NCI-H748 (cell line): Measurements from ENCODE around the gene ABI2.
"Not testable (repeated sequence)": the region's sequence is repeated elsewhere in the genome, so short reads cannot be mapped to it uniquely, and the experiment has no call there.

Experiments used
- DNase-seq: peaks from one replicate; lab custom pipeline; 2025; ENCODE audit not compliant: unreplicated experiment; lab: John Stamatoyannopoulos, UW

The ABI2 gene

DNA sequence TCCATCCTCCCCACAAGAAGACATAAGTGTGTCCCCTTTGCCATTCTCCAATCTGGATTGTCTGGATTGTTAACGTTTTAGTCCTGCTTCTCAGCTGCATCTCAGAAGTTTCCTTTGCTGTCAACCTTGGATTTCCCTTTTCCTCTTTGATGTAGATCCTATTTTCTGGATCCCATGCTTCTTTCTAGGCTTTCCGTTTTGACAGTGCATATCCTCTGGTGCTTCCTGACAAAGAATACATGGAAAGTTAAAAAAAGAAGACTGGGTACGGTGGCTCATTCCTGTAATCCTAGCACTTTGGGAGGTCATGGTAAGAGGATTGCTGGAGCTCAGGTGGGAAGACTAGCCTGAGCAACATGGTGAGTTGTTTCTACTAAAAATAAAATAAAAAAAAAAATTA, 26.8 kb downstream of the ABI2 start:
- DNase-seq, result no peak

DNA sequence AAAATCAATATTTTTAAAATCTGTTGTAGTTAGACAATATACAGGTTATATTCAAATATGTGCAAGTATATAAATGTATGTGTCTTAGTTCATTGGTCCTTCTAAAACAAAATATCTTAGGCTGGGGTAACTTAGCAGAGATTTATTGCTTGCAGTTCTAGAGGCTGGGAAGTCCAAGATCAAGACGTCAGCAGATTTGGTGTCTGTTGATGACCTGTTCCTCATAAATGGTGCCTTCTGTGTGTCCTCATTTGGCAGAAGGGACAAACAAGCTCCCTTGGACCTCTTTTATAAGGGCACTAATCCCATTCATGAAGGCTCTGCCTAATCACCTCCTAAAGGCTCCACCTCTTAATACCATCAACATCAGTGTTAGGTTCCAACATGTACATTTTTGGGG, 31.3 kb downstream of the ABI2 start:
- no peak for DNase-seq

DNA sequence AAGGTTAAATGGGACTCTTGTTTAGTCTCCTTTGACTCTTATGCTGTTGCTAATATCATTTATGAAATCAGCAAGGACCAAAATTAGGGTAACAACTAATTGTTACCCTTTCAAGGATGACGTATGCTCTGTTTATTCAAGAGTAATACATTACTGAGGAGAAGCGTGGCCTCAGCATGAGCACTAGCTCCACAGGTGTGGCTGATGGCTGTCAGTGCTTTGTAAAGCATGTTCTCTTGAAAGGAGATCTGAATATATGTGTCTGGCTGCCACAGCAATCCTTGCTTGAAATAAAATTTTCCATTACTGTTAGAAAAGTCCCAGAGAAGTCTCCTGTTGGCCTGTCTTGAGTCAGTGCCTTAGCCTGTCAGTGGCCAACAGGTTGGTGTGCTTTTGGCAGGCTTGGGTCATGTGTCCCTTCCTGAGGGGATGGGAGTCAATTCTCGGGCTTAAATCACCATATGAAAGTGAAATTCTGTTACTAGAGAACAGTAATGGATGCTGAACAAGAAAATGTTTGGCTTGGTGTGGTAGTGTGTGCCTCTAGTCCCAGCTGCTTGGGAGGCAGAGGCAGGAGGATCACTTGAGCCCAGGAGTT, 32.7 kb downstream of the ABI2 start:
- DNase-seq, result peak; percentile 22

DNA sequence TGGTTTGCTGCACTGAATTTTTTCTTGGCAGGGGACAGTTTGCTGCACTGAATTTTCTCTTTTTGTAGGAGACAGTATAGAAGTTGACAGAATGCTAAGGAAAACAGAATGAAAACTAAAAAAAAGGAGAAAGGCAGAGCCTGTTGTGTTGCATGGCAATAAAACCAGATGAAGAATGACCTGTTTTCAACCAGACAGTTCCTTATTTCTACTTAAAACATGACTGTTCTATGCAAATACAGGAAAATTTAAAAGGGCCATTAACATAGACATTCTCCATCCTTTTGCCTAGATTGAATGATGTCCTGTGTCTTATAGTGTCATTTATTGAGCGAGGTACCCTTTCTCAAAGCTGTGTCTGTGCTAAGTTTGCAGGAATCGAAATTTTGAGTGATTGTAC, 33.3 kb downstream of the ABI2 start:
- no peak for DNase-seq

DNA sequence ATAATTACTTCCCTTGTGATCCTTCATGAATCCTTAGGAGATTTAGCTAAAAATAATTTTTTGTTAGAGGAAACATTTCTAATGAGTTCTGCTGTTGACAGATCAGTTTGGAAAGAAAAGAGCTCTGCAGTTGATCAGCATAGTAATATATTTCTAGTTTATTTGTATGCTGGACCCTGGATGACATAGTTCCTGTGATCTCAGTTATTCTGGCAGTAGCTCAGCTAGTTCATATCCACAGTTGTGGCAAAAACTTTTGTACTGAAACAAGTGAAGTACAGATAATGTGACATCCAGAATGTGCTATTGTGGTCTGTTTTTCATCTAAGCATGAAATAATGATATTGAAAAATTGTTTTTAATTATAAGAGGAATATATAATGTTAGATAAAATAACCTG, 33.7 kb downstream of the ABI2 start:
- DNase-seq, result no peak

DNA sequence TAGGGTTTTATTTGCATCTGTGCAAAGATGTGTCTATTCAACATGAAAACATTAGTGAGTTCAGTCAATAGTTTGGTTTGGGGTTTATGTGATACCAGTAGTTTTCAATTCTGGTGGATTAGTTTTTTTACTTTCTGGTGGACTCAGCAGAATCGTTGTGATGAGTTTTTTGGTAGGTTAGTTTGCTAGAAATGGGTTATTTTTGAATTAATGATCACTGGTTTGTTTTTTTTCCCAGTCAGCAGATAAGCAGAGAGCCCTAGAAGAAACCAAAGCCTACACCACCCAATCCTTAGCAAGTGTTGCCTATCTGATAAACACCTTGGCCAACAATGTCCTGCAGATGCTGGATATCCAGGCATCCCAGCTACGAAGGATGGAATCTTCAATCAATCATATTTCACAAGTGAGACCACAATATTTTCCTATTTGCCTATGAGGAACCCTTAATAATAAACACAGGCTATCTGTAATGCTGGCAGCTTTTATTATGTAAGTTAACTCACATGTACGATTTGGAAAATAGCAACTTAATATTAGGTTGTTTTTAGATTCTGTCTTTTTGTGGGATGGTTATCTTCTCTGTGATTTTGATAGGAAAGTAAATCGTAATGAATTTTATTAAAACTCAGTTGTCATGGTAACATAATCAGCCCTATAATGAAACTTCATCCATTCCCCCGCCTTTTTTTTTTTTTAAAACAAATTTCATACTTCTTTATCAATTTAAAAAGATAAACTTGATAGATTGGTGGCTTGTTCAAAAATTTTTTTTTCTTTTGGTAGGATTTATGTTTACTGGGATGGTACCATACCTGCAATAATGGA, 38.7 kb downstream of the ABI2 start:
- DNase-seq, result no peak

DNA sequence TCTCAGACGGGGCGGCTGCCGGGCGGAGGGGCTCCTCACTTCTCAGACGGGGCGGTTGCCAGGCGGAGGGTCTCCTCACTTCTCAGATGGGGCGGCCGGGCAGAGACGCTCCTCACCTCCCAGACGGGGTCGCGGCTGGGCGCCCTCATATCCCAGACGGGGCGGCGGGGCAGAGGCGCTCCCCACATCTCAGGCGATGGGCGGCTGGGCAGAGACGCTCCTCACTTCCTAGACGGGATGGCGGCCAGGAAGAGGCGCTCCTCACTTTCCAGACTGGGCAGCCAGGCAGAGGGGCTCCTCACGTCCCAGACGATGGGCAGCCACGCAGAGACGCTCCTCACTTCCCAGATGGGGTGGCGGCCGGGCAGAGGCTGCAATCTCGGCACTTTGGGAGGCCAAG, 44.5 kb downstream of the ABI2 start:
- DNase-seq, result not testable (repeated sequence)

DNA sequence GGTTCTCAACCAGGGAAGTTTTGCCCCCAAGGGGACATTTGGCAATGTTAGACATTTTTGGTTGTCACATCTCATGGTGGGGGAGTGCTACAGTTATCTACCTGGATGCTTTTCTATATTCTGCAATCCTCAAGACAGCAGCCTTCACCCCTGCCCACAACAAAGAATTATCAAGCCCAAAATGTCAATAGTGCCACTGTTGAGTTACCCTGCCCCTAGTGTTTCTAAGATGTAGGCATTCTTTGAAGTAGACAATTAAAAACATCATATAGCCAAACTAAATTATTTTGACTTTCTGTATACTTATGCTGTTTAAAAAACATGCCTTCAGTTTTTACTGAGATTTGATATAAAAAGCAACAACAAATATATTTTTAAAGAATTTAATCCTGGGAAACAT, 48.0 kb downstream of the ABI2 start:
- DNase-seq, result no peak

DNA sequence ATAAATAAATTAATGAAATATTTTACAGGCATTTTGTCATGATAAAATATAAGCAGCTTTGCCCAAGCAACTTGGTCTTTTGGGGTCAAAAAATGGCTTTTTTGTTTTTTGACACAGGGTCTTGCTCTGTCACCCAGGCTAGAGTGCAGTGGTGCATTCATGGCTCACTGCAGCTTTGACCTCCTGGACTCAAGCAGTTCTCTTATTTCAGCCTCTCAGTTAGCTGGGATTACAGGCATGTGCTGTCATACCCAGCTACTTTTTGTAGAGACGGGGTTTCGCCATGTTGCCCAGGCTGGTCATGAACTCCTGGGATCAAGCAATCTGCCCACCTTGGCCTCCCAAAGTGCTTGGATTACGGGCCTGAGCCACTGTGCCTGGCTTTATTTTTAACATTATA, 51.0 kb downstream of the ABI2 start:
- DNase-seq, result no peak

DNA sequence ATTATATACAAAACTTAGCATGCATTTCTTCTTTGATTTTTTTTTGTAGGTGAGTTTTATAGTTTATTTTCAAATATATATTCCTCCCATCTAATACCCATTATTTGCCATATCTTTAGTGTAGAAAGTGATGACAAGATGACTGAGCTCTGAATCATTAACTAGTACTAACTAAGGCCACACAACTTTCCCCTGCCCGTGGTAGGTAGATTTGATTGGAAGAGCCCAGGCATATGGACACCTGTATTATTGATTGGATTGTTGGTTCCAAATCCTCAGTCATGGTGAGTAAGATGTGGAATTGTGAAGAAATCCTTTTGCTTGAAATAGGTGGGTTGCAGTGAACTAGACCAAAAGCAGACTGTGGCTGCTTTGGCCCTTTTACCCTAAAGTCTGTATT, 54.8 kb downstream of the ABI2 start:
- no peak for DNase-seq

DNA sequence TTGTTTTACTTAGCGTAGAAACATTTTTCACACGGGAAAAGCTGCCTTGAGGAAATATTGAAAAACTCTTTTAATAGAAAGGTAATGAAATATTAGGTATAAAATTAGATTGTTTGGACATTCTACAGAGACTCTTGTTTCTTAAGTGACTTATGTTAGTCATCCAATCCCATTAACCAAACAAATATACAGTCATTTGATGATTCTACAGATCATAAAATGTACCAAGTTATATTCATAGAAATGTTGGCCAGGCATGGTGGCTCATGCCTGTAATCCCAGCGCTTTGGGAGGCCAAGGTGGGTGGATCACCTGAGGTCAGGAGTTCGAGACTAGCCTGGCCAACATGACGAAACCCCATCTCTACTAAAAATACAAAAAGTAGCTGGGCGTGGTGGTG, 60.0 kb downstream of the ABI2 start:
- not testable (repeated sequence) for DNase-seq

DNA sequence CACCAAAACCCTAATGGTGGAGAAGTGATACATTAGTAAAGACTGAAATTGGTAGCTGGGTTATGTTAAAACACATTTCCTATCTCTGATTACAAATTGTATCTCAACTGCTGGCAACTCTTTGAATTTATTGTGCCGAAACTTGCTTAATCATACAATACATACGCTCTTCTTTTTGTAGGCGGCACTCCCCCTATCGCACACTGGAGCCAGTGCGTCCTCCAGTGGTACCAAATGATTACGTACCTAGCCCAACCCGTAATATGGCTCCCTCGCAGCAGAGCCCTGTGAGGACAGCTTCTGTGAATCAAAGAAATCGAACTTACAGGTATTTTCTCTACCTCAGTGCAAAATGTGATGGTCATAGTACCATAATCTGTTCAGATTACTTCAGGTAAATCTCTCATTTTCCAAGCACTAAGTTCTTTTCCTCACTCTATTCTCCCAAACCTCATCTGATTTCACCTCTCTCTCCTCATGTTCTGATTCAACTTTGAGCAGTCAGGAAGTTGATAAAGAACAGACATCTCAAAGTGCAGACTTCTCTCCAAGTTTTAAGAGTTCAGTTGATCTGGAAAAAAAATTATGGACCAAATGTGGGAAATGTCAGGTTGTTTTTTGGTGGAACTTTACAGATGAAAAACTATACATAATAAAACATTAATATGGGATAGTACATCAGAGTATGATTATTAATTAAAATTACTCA, 66.5 kb downstream of the ABI2 start:
- DNase-seq, result peak; percentile 18

DNA sequence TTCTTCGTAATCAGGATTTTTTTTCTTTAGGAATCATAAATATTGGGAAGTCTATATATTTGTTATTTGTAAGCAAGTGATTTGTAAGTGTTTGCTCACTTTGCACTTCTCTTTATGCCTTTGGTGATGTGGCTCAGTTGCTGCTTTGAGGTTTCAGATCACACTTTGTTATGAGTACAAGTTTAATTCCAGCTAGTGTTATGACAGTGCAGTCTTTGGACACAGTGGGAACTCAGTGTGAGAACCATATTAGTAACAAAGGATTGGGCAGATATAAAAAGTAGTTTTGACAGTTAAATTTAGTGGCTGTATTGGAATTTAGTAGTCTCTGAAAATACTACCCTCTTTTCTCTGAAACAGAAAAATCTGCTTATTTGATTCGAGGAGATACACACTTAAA, 67.7 kb downstream of the ABI2 start:
- no peak for DNase-seq

DNA sequence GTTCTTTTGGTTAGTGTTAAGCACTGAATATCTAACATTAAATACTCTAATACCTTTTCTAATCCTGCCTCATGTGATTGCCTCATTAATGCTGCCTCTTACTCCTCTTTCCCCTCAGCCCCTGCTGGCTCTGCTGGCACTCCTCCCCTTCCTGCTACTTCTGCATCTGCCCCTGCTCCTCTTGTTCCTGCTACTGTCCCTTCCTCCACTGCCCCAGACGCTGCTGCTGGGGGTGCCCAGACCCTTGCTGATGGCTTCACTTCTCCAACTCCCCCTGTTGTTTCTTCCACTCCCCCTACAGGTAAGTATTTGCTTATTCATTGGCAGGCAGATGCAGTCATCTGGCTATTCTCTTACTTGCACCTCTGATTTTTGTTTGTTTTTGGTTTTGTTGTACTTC, 68.5 kb downstream of the ABI2 start:
- no peak for DNase-seq

DNA sequence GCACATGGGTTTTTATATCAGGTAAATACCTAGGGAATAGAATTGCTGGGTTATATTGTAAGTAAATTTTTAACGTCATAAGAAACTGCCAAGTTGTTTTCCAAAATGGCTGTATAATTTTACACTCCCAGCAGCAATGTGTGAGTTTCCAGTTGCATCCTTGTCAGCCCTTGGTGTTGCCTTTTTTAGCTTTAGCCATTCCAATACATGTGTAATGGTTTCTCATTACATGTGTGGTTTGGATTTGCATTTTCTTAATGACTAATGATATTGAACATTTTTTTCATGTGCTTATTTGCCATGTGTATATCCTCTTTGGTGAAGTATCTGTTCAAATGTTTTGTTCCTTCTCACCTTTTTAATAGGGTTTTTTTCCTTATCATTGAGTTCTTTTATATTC, 70.8 kb downstream of the ABI2 start:
- DNase-seq, result no peak

DNA sequence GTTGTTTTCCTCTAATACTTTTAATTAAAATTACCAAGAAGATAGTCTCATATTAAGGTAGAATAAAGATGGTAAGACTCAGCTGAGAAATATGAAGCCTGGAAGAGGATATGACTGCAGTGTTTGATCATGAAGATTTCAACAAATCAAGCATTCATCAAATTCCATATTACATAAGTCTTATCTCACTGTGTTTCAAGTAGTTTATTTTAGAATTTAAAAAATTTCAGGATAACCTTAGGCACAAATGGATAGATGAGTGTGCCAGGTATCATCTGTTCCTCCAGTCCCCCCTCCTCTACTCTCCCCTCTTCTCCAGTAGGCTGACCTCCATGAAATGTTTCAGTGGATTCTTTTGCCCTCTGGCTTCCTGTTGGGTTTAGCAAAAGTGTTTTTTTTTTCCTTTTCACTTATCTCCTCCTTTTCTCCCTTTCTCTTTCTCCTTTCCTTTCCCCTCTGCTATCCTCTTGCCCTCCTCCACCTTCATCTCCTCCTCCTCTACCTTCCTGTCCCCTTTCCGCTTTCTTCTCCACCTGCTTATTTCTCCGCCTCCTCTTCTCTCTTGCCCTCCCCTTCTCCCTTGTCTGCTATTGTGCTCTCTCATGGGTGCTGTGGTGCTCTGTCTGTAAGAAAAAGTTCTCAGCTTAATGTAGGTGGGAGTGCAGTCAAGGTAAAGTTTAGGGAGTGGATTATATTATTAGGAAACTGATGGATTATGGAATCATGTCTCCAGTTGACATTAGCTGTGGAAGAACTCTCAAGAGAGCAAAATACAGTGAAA, 72.8 kb downstream of the ABI2 start:
- no peak for DNase-seq

DNA sequence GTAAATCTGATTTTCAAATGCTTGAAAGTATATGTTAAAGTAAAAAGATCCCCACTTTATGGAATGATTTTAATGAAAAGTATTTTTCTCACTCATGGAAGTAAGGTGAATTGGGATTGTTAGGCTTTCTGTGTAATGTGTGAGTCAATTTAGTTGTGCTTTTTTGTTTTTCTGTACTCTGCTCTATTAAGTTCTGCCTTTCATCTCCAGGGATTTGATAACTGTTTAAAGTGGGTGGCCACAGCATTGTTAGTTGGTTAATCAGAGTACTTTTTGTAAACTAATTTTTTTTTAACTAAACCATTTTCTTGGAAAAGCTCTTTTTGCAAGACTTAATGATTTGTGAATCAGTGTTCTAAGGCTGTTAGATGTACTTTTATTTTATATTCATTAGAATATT, 76.8 kb downstream of the ABI2 start:
- no peak for DNase-seq

DNA sequence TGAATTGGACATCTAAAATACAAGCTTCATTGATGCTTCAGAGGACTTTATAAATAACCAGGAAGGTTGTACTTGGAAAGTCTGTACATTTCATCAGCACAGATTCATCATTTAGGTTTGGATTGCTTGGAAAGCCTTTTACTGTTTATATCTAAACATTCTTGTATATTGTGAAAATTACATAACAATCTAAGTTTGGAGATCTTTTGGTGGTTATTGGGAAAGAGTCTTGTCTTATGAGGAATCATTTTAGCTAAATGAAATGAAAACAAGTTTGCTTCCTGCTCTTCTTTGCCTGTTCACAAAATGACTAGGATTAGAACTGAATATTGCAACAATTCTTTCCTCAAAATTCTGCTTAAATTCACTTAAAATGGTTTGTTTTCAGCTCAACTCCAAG, 79.3 kb downstream of the ABI2 start:
- no peak for DNase-seq

DNA sequence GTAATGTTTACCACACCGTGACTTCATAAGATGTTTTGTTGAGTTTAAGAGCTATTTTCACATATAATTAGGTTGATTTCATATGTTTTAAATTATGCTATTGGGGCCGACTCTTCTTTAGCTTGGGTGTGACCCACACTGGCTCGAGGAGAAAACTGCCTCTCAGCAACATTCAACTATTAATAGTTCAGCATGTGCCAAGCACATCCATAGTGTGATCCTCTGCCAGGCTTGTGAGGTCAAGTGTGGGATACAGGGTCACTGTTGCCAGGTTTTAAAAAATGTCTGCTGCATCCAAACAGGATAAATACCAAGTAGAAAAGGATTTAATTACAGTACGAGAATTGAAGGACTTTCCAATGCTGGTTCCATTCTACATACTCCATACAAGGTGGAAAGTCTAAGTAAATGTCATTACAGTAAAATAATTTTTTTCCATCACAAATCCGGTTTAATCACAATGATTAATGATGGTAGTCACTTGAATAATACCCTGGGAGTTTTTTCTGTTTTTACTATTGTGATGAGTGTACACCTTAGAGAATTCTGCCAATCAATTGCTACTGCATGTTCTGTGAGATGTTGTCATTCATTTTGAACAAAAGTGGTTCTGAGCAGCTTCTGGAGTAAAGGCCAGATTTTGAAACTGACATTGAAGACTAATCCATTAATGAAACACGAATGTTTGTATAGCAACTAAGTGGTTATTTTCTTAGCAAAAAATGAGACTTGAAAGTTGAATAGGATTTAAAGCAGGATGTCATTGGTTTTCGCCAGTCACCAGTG, 84.5 kb downstream of the ABI2 start:
- DNase-seq, result no peak

DNA sequence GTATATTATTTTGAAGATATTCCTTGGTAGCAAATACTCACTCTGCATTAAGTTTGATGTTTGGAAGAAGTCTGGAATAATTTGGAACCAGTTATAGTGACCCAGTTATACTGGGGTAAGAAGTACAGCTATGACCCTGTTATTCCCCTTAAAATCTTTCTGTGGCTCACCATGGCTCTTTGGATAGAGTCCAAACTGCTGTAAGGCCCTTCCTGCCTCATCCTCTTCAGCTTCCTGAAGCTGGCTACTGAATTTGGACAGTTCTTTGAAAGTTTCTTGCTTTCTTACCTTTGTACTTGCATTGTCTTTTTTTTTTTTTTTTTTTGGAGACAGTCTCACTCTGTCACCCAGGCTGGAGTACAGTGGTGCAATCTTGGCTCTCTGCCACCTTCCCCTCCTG, 85.6 kb downstream of the ABI2 start:
- no peak for DNase-seq

DNA sequence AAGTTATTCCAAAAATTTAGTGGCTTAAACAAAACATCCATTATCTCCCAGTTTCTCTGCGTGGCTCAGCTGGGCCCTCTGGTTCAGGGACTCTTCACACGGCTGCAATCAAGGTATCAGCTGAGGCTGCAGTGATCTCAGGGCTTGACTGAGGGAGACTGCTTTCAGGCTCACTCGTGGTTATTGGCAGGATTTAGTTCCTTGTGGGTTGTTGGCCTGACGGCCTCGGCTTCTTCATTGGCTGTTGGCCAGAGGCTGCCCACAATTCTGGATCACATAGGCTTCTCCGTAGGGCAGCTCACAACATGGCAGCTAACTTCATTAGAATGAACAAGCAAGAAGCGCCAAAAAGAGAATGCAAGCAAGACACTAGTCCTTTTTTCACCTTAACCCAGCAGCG, 90.1 kb downstream of the ABI2 start:
- DNase-seq, result no peak
